H1 (cell line): ENCODE results near the gene SH3GL2. TPM values are rescaled to one million over a fixed set of nuclear protein-coding genes. Genes with fewer than 3 reads are reported as not detected.

ENCODE experiments used
- HDAC6 ChIP-seq: IDR thresholded peaks from one replicate; pipeline ENCODE4 v1.7.1; 2012; ENCODE audit warnings: low read depth, mild to moderate bottlenecking, inconsistent platforms, low read length, moderate library complexity
- RNF2 ChIP-seq: fragments of 200-900, 300-1000 bp; sonication (generic); IDR thresholded peaks from 2 replicates; pipeline ENCODE4 v1.7.1; 2016; ENCODE audit warnings: borderline replicate concordance, low read depth, mild to moderate bottlenecking, antibody characterized with exemption, low read length; ENCODE audit not compliant: poor library complexity, severe bottlenecking; ENCODE audit errors: missing control alignments
- SUZ12 ChIP-seq: fragments of 200-600 bp; sonication (generic); IDR thresholded peaks from 2 replicates; pipeline ENCODE4 v1.6.1; 2012; ENCODE audit warnings: mild to moderate bottlenecking, inconsistent platforms, low read length, moderate library complexity, mixed read lengths
- polyA plus RNA-seq, 7 experiments: library from polyadenylated mRNA; depleted of rRNA in 3 of 7; stranded (reverse) in 5 of 7; unstranded in 2 of 7; fragments of >200 nt in 5 of 7; fragments of 200-250 nt in 2 of 7; gene quantifications; 1 replicate in 5 of 7; 2 replicates in 1 of 7; 4 replicates in 1 of 7; pipeline versions ENCODE4 v1.2.1 to v1.2.3, GENCODE V29; 2011 to 2013; ENCODE audit warnings: missing spikeins in 2 of 7, mixed read lengths in 2 of 7
- total RNA-seq: library from RNA; stranded (reverse); fragmentation: NEBNext Ultra II Directional; extraction: Animal tissue kit (Norgen Biotek cat#: 25700); gene quantifications from 2 replicates; pipeline ENCODE4 v1.2.1, GENCODE V29; 2021

The SH3GL2 gene
- total and polyA plus RNA-seq, 2 of the 8 experiments (the other 6 are each of a cell fraction or from before 2014, with no cell fraction given): 4.7 to 5.3 TPM

DNA sequence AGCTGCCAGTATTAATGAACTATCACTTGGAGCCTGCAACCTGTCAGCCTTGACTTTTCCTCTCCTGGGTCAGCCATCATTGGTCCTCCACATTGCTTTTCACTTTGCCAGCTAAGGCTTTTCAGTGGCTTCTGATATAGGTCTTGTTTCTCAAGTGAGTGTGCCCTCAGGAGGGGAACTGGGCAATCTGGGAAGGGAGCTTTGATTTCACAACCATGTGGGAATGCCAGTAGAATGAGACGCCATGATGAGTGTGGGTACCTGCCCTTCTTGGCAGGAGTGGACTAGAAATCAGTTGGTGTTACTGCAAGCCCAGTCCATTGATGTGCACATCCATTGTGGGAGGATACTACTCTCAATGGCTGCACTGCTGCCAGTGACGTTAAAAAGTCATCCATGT, 54.1 kb downstream of the SH3GL2 start (continued):
- TF ChIP-seq HDAC6 (no peak), SUZ12 (no peak), RNF2 (no peak)
